Measurements from ENCODE around the gene ARHGEF12.
"Not testable (repeated sequence)": the region's sequence is repeated elsewhere in the genome, so short reads cannot be mapped to it uniquely, and the experiment has no call there.

The ARHGEF12 gene

DNA sequence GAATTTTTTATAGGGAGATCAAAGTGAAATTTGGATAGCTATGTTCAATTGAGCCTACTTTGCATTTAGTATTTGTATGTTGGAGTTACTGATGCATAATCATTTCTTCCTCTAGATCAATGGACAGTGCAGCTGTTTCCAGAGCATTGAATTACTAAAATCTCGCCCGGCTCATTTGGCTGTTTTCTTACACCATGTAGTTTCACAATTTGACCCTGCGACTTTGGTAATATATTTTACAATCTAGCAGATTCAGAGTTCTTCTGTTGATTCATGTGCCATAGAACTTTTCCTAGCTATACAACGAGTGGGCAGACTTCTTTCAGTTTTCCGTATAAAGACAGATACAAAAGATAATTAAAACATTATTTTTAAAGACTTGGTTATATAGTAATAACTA is 105.4 kb downstream of the ARHGEF12 start:
- no peak for DNase-seq

DNA sequence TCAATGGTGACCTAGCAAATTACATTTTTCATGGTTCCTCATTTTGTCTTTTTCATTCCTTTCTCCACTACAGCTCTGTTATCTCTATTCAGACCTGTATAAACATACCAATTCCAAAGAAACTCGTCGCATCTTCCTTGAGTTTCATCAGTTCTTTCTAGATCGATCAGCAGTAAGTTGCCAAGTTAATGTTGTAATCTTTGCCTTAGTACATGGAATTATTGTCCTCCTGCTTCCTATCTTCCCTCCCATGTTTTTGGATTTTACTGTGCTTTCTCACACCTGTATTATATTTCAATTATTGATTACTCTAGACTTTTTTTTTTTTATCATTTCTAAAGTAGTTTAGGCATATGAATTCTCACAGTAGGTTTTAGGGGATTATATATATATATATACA is 105.8 kb downstream of the ARHGEF12 start:
- DNase-seq = no peak

DNA sequence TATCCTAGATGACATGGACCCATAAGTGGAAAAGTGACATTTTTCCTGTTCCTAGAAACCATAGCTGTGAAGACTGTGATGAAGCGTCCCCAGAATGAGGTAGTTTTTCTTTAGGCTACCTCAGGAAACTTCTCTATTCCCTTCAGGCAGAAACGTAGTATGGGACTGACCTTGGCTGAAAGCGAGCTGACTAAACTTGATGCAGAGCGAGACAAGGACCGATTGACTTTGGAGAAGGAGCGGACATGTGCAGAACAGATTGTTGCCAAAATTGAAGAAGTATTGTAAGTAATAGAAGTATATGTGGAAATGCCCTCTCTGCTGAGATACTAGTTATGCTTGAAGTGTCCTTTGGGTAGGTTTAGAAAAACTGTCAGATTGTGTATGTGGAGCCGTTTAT is 110.6 kb downstream of the ARHGEF12 start:
- DNase-seq = no peak

DNA sequence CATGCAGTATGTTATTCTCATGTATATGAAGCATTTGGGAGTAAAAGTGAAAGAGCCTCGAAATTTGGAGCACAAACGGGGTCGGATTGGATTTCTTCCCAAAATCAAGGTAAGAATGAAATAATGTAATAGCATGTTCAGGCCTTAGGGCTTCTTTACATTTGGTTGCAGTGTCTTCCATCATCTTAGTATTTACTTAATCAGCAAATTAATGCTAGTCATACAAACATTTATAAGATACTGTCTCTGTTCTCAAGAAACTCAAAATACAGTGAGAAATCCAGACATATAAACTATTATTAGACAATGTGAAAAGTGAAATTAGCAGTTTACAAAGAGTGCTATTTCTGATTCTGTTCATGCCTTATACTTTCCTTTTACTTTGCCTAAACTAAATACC is 112.0 kb downstream of the ARHGEF12 start:
- DNase-seq = no peak

DNA sequence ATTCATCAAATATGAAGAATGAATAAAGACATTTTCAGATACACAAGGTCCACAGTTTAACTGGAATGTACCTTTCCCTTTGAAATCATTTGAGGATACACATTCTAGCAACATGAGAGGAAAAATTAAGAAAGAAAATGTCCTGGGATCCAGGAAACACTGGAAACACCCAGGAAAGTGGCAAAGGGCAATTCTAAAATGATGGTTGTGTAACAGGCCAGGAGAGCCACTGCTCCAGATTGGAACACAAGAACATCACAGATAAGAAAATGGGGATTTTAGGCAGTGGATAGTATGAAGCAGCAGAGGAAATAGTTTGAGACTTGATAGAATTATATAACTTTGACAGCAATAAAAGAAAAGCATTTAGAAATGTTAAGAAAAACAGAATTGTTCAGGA is 119.3 kb downstream of the ARHGEF12 start:
- no peak for DNase-seq

DNA sequence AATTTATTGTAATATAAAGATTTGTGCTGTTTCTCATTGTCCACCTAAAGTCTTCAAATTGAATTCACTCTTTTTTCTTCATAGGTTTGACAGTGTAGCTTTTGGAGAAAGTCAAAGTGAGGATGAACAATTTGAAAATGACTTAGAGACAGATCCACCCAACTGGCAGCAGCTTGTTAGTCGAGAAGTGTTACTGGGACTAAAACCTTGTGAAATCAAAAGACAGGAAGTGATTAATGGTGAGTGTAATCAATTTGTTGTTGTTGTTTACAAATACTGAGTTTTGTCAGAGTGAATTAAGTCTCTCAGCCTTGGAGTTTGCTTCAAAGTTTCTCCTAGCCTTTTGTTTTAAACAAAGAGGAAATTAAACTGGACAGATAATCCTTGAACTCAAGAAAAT is 121.8 kb downstream of the ARHGEF12 start:
- DNase-seq = no peak

DNA sequence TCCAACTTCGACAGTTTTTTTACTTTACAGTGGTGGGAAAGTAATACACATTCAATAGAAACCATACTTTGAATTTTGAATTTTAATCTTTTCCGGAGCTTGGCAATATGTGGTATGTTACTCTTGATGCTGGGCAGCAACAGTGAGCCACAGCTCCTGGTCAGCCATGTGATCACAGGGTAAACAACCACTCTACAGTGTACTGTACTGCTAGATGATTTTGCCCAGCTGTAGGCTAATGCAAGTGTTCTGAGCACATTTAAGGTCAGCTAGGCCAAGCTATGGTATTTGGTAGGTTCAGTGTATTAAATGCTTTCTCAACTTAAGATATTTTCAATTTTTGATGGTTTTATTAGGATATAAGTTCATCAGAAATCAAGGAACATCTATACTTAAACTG is 126.6 kb downstream of the ARHGEF12 start:
- DNase-seq = no peak

DNA sequence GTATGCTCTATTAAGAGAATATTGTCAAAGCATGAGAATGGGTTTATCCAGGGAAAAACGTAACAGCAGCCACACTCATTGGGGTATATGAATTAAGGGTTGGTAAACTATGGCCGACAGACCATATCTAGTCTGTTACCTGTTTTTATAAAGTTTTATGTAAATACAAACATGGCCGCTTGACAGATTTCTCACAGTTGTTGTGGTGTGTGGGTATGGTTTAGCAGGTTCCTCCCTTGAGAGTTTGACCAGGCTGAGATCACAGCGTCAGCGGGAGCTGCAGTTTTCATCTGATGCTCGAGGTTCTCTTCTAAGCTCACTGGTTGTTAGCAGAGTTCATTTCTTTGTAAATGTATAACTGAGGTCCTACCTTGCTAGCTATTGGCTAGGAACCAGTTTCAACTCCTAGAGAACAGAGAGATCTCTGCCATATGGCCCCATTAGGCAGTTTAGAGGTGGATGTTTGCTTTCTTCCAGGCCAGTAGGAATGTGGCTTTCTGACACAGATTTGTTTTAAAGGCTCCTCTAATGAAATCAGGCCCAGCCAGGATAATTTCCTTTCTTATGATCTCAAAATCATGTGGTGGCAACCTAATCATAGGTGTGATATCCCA is 129.8 kb downstream of the ARHGEF12 start:
- no peak for DNase-seq

DNA sequence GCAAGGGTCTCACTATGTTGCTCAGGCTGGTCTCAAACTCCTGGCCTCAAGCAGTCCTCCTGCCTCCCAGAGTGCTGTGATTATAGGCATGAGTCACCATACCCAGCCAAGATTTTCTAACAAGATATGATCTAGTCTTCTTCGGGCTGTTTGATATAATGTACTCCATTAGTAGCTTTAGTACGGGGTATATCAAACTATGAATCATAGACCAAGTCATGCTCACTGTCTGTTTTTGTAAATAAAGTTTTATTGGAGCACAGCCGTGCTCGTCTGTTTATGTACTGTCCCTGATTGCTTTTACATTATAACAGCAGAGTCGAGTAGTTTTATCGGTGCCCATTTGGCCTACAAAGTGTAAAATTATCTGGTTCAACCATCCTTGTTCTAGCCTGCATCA is 131.4 kb downstream of the ARHGEF12 start:
- DNase-seq = no peak

DNA sequence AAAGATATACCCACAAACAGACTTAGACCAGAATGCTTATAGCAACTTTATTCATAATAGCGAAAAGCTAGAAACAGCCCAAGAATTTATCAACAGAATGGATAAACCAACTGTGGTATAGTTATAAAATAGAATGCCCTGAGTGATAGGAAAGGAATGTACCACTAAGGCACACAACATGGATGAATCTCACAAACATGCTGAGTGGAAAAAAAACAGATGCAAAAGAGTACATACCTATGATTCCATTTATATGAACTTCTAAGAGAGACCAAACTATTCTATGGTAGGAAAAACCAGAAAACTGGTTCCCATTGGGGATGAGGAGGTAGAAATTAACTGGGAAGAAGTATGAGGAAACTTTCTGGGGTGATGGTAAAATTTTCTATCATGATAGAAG is 134.9 kb downstream of the ARHGEF12 start:
- DNase-seq = no peak

DNA sequence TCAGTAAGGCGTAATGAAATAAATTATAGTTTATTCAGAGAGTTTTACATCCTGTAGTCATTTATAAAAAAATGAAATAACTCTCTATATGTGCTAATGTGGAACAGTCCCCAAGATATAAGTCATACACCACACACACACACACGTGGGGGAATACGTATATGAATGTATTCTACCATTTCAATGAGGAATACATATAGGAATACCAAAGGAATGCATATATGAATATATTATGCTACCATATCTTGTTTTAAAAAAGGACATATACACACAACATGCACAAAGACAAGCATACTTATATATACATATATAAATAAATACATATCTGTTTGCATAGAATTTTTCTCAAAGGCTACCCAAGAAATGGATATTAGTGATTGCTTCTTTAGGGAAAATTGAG is 135.8 kb downstream of the ARHGEF12 start:
- DNase-seq = no peak

DNA sequence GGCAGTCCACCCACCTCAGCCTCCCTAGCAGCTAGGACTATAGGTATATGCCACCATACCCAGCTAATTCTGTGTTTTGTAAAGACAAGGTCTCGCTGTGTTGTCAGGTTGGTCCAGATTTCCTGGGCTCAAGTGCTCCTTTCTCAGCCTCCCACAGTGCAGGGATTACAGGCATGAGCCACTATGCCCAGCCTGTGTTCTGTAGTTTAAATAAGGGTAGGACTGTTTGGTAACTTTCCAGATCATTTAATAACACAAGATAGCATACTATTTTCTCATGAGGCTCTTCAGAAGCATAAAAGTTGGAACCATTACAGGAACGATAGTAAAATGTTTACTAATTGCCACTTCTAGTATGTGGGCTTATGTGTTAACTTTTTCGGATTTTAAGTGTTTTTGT is 137.3 kb downstream of the ARHGEF12 start:
- DNase-seq = no peak

DNA sequence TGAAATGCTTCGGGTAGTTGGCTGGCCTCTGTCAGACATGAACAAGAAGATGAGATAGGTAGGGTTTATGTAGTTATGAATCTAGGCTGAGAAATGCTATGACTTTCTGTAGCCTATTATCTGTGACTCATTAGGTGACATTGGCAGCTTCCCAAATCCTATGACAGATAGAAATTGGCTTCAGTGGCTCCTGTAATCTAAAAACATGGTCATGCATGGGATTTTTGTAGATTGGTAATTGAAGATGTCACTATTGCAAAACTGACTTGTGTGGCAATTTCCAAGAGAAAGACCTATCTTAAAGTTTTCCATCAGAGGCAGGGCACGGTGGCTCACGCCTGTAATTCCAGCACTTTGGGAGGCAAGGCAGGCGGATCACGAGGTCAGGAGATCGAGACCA is 145.9 kb downstream of the ARHGEF12 start:
- no peak for DNase-seq

DNA sequence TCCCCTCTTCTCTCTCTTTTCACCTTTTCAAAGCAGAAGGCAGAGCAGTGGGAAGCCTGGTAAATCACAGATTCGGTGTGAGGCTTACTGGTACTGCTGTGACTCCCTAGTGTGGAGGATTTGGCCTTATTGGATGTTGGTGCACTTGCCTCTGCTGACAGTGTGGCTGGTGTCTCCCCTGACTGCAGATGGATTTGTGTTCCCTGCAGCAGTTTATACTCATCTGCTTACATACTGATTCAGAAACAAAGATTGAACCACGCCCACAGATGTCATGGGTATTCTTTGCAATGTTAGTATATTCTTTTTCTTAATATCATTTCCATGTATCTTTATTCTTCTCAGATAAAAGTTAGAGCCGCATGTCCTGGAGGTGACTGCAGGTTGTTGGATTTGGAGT is 148.5 kb downstream of the ARHGEF12 start:
- DNase-seq = no peak

DNA sequence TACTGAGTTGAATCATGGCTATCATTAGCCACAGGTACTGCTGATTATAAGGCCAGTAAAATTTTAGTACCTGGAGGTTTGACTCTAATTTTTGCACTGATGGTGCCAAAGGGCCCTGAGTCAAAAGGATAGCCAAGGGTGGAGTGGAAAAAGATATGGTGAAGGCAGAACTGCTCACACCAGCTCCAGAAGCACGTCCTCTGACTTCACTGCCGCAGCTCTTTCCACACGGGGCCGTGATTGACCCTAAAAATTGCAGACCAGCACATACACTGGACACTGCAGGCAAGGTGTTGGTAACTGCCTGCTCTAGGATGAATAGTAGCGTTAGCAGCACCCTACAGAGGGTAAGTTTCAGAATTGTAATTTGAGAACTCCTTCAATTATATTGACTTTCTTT is 149.9 kb downstream of the ARHGEF12 start:
- DNase-seq = no peak

DNA sequence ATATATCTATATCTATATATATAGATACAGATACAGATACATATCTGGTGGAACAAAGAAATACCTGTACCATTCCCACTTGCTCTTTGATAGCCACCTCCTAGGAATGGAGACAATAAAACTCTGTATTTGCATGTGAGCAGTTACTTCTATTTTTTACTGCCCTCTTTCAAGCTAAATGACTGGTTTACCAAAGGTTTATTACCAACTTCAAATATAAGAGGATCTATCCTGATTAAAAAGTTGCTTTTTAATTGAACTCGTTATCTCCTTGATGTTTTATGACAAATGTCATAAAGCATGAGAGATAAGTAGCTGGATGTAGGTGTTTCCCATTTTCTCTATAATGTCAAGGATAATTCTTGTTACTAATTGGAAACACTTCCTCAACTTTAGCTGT is 153.6 kb downstream of the ARHGEF12 start:
- DNase-seq = no peak

DNA sequence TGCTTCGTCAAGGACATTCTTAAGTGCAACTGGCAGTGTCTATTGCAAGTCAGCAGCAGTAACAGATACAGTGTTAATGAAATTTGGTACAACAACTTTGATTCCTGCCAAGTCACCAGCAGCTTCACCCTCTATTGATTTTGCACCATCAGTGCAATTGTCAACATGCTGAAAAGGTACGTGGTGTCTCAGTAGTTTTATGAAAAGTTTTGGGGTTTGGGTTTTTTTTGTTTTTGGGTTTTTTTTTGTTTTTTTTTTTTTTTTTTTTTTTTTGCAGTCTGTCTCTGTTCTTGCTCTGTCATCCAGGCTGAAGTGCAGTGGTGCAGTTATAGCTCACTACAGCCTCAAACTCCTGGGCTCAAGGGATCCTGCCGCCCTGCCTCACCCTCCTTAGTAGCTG is 156.3 kb downstream of the ARHGEF12 start:
- DNase-seq = no peak

DNA sequence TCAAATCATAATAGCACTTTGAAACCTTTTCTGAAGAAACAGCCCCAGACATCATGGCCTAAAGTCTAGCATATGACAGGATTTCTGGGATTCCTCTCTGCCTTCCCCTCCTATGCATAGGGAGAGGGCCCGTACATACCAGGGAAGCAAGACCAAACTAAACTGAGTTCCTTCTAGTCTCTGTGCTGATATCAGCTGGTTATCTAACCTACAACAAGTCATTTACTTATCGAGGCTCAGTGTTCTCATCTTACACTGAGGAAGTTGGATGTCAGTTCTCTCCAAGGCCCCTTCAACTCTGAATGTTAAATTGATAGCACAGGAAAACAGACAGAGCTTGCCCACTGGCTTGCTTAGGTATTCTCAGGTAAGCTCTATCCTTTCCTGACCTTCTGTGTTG is 158.4 kb downstream of the ARHGEF12 start:
- DNase-seq = no peak

DNA sequence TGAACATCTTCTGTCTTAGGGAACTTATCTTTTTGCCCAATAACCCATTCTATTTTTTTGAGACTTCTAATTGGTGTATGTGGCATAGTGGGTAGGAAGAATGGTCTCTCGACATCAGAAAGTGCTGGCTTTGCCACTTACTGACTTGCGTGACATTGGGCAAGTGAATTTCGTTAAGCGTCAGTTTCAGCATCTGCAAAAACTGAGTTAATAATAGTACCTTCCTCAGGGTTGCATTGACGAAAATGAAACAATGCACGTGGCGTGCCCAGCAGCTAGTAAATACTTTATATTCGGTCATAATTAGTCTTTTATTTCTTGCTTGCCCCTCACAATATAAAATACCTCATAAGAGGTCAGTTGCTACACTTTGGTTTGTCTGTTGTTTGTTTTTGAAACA is 162.9 kb downstream of the ARHGEF12 start:
- DNase-seq = no peak

DNA sequence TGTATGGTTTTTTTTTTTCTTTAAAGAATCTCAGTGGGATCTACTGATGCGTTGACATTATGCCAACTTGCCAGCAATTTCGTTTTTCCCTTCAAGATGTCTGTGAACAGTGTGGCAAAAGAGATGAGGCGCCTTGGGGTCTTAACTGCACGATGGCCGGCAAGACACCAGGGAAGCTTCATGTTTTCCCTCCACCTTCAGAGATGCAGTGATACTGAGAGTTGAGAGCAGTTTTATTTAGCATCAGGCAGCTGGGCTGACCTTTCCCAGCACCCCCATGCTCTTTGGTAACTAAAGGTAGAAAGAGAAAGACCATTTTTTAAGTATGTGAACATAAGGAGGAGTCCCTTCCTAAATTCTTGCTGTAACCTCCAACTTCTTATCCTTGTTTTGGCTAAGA is 163.6 kb downstream of the ARHGEF12 start:
- DNase-seq = no peak

DNA sequence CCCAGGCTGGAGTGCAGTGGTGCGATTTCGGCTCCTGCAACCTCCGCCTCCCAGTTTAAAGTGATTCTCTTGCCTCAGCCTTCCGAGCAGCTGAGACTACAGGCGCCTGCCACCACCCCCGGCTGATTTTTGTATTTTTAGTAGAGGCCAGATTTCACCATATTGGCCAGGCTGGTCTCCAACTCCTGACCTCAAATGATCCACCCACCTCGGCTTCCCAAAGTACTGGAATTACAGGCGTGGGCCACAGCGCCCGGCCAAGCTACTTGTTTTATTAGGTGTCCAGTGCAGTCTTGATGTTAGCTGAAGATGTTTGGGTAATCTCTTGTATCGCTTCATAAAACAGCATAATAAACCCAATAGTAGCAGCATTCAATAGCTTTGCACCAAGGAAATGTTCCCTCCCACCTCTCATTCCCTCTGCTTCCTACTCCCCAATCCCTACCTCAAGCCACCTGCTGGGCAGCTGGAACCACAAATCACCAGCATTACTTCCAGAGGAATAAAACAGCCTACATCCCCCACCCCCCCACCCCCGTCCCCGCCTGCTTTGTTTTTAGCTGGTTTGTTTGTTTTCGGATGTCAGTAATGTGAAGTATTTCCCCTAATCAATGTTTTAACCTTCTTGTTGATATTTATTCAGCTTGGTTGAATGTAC is 164.3 kb downstream of the ARHGEF12 start:
- DNase-seq = no peak

DNA sequence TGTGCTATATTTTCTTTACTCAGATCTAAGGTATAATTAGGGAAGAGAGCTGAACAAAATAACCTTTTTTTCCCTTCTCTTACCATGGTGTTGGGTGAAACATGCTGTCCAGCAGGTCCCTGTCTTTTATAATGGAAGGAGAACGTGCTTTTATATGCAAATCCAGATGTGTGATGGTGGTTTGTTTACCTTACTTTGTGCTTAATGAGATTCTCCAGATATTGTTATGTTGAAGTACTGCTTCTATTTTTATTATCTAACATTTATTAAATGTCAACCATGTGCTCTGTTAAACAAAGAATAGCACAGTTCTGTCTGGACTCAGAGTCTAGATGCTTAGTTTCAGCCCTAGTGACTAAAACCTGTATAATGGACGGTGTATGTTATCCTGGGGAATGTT is 165.2 kb downstream of the ARHGEF12 start:
- DNase-seq = no peak

DNA sequence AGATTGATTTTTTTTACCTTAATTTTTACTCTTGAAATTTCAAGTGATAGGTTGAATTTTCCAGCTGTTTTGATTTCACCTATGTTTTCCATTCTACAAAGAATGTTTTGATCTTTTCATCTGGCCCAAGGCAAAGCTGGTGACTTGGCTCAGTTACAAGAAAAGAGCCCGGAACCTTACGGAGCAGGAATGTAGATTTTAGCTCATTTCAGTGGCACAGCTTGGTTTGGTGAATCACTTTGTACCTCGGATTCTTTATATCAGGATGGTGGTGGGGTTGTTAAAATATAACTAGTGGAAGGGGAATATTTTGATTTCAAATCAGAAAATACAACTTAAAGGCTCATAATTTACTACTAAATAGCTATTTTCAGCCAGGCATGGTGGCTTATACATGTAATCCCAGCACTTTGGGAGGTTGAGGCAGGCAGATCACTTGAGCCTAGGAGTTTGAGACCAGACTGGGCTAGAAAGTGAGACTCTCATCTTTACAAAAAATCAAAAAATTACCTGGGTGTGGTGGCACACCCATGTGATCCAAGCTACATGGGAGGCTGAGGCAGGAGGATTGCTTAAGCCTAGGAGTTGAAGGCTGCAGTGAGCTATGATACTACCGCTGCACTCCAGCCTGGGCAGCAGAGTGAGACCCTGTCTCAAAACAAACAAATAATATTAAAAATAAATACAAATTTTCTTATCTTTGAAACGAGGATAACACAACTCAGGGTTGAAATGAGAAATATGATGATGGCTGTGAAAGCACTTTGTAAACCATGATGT is 166.0 kb downstream of the ARHGEF12 start:
- no peak for DNase-seq

DNA sequence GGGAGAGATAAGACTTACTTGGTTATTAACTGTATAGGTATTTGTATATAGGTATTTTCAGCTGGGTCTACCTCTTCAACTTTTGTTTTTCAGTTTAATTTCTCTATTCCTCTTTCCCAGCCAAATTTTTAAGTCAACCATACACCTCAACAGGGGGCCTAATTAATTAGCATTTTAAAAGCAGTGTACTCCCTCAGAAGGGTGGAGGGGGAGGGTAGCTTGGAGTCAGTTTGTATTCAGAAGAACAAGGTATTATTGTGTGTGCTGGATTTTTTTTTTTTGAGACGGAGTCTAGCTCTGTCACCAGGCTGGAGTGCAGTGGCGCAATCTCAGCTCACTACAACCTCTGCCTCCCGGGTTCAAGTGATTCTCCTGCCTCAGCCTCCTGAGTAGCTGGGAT is 167.3 kb downstream of the ARHGEF12 start:
- not testable (repeated sequence) for DNase-seq
